DMS53 treated with DMSO at 0.1 percent for 48 hours (cell line): Measurements from ENCODE around the gene EML2.
A peak's percentile ranks its signal among the peaks of the same experiment; 100 is the strongest.

ENCODE experiments used
- DNase-seq: peaks from one replicate; lab custom pipeline; 2025; ENCODE audit not compliant: unreplicated experiment; lab: John Stamatoyannopoulos, UW

The EML2 gene

GRCh38 chr19:45589768-45590167, 49.4 kb downstream of the EML2 start:
- DNase-seq, result no peak

GRCh38 chr19:45587873-45588272, 51.3 kb downstream of the EML2 start:
- DNase-seq, result no peak

GRCh38 chr19:45585158-45585577, 54.0 kb downstream of the EML2 start:
- DNase-seq, result no peak

- peak; percentile 90 for DNase-seq
These were observed 54.7 kb downstream of the EML2 start, which contains the start of gene OPA3 for GRCh38 chr19:45584332-45585157. TSS of gene OPA3 (minus strand) at chr19:45584802. CDS start at chr19:45584764, 38 bp downstream.

GRCh38 chr19:45581576-45581975, 57.6 kb downstream of the EML2 start:
- DNase-seq, result no peak

GRCh38 chr19:45578861-45579260, 60.3 kb downstream of the EML2 start:
- DNase-seq, result no peak

- no peak for DNase-seq
These were observed 61.9 kb downstream of the EML2 start for GRCh38 chr19:45577111-45577905.

GRCh38 chr19:45576682-45577081, 62.5 kb downstream of the EML2 start:
- no peak for DNase-seq

GRCh38 chr19:45575216-45575615, 64.0 kb downstream of the EML2 start:
- no peak for DNase-seq

GRCh38 chr19:45574526-45574925, 64.7 kb downstream of the EML2 start:
- no peak for DNase-seq

- DNase-seq, result no peak
These were observed 67.6 kb downstream of the EML2 start for GRCh38 chr19:45571457-45572220.

- DNase-seq, result no peak
These were observed 69.4 kb downstream of the EML2 start for GRCh38 chr19:45569619-45570421.

- no peak for DNase-seq
These were observed 70.5 kb downstream of the EML2 start for GRCh38 chr19:45568732-45569131.

- DNase-seq, result no peak
These were observed 71.6 kb downstream of the EML2 start for GRCh38 chr19:45567609-45568008.

- no peak for DNase-seq
These were observed 74.9 kb downstream of the EML2 start for GRCh38 chr19:45564131-45564780.

- DNase-seq, result no peak
These were observed 78.5 kb downstream of the EML2 start for GRCh38 chr19:45560686-45561085.

- no peak for DNase-seq
These were observed 79.2 kb downstream of the EML2 start for GRCh38 chr19:45560038-45560437.
